GM18867 (cell line): ENCODE data around the gene AKAP12.
"Not testable (repeated sequence)": the region's sequence is repeated elsewhere in the genome, so short reads cannot be mapped to it uniquely, and the experiment has no call there.

Experiments used
- ATAC-seq: cut with Tn5 transposase; IDR thresholded peaks from one replicate; pipeline ENCODE4 v1.9.1; 2021; ENCODE audit warnings: mild to moderate bottlenecking, moderate library complexity; ENCODE audit not compliant: unreplicated experiment

Gene AKAP12

GRCh38 chr6:151375833-151376232 lies 136.1 kb downstream of the AKAP12 start:
- ATAC-seq: no peak

GRCh38 chr6:151376440-151376839 lies 136.7 kb downstream of the AKAP12 start:
- no peak for ATAC-seq

- no peak for ATAC-seq
Observed at GRCh38 chr6:151377095-151377494, 137.3 kb downstream of the AKAP12 start.

DNA sequence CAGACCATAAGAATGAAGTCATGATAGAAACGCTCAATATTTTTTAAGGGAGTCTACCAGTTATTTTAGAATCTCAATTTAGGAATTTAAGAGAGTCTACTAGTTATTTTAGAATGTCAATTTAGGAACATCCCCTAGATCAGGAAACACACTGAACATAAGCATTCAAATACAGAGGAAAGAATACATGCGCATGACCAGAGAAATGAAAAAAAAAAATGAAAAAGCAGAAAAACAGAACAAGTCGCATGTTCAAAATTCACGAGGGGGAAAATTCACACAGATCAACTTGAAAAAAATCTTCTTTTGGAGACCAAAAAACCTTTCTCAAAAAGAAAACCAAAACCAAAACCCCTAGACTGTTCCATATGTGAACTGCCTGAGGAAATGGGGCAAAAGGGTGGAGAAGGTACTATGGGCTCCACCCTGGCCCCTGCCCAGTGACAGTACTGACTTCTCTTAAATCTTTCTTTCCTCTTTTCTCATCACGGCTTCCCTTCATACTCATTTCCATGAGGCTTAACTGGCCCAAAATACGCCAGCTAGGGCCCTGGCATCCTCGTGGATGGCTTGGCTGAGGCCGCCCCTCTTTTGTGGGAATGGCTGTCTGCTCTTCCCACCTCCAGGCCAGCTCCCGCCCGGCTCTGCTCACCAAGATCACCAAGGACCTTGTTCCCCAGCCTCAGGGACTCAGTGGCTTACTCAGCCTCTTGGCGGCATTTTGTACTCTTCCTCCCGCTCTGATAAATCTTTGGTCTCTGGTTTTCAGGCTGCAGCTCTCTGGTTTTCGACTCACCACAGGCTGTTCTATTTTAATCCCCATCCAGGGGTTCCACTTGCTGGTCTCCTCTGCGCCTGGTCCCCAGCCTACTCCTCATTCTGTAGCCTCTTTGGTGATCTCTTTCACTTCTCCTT lies 140.4 kb downstream of the AKAP12 start:
- ATAC-seq: peak; percentile 67

- ATAC-seq: no peak
Observed at GRCh38 chr6:151380848-151381205, 141.1 kb downstream of the AKAP12 start.

- no peak for ATAC-seq
Observed at GRCh38 chr6:151381722-151382121, 142.0 kb downstream of the AKAP12 start.

- ATAC-seq: not testable (repeated sequence)
Observed at GRCh38 chr6:151382631-151383030, 142.9 kb downstream of the AKAP12 start.

DNA sequence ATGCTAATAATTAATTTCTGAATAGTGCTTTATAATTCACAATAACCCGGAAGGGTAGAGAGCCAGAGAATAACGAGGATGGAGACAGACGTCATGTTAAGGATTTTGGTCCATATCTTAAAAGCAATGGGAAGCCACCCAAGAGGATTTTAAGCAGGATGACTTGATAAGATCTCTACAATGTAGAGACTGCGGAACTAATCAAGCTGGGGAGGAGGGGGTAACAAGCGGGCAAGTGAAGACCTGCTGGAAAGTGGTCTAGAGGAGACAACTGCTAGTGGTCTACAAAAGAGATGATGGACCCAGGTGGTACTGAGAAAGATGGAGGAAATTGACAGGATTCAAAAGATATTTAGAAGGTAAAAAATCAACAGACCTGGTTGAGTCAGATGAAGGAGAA lies 144.4 kb downstream of the AKAP12 start:
- ATAC-seq: no peak

DNA sequence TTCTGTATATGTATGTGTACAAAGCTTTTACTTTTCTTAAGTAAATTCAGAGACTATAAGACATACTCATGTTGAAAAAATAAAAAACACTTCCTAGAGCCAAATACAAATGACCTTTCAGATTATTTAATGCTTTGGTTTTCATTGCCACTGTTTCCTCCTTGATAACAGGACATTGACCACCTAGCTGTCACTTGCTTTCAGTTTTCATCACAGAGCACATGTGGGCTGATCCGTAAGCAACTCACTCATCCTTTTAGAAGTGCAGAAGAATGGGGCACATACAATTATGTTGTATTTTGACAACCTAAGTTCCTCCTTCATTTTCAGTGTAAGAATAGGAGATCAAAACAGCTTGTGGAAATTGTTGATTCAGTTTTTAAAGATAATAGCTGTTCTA lies 145.4 kb downstream of the AKAP12 start:
- ATAC-seq: no peak

- ATAC-seq: no peak
Observed at GRCh38 chr6:151387175-151387970, 147.6 kb downstream of the AKAP12 start.

DNA sequence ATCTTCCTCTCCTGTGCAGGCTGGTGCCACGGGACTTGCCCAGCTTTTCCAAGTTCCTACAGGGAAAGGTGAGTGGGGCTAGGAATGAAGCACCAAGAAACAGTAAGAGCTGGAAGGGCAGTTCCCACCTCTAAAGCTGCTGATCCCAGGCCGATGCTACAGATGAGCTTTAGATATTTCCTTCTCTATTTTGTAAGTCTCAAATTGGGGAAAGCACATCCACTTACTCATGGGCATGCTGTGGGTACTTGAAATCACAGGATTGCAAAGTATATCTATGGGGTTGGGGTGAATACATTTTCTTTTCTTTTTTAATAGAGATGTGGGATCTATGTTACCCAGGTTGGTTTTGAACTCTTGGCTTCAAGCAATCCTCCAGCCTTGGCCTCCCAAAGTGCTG lies 148.5 kb downstream of the AKAP12 start:
- no peak for ATAC-seq

GRCh38 chr6:151388997-151389617 lies 149.3 kb downstream of the AKAP12 start:
- no peak for ATAC-seq

GRCh38 chr6:151389618-151390275 lies 150.0 kb downstream of the AKAP12 start:
- peak; percentile 71 for ATAC-seq

DNA sequence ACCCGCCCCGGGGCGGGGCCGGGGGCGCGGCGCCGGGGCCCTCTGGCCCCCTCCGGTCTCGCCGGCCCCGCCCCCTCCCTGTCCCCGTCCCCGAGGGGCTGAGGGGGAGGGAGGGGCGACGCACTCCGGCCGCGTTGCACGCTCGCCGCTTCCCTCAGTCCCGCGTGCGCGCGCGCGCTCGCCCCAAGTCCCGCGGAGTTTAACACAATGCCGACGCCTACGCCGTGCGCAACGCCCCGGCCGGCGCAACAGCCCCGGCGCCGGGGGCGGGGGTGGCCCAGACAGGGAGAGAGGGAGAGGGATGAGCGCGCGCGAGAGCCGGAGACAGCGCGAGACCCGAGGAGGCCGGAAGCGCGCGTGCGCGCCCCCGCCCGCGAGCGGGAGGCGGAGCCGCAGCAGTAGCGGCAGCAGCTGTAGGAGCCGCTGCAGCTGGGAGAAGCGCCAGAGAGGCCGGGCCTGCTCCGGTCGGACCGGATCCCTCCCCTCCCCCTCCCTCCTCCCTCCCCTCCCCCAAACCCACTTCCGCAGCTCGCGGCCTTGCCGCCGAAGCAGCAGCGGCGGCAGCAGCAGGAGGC lies 150.6 kb downstream of the AKAP12 start:
- ATAC-seq: peak; percentile 78

DNA sequence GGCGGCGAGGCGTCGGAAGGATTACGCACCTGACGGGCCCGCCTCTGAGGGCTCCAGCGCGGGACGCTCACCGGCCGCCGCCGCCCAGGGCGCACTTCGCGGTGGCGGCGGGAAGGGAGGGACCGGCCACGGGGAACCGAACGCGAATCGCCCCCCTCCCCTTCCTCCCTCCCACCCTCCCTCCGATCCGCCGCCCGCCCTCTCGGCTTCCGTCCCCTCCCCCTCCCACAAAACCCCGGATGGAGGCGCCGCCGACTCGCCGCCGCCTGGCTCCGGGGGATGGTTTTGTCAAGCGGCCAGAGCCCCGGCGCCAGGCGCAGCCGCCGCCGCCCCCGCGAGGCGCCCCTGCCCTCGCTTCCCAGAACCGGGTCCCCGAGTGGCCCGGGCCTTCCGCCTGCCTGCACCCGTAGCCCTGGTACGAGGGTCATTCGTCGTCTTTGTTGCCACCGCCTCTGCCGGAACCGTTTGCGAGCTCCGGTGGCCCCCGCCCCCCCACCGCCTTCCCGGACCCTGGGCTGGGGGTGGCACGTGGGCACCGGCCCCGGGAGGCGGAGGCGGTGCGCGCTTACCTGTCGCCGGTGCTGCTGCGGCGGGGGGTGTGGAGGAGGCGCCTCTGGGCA lies 151.2 kb downstream of the AKAP12 start:
- peak; percentile 15 for ATAC-seq

- ATAC-seq: peak; percentile 9
Observed at GRCh38 chr6:151391471-151392413, 152.0 kb downstream of the AKAP12 start, which contains the start of gene ZBTB2. TSS of gene ZBTB2 (minus strand) at chr6:151391559. CDS start at chr6:151373637, 17,922 bp downstream.

DNA sequence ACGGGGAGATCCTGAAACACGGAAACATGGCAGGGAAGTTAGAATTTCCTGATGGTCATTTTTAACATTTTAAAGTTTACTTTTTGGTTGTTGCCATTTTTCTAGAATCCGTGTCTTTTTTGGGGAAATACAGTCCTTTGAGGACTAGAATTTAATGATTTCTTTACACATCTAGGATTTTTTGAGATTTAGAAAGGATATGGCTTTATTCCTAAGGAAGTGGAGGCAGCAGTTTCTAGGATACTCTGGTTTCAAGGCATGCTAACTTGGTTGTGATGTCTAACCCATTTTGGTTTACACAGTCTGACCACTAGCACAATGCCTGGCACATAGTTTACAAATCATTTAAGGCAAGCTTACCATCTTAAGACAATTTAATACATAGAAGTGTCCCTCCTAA lies 152.7 kb downstream of the AKAP12 start:
- no peak for ATAC-seq

GRCh38 chr6:151393410-151393809 lies 153.6 kb downstream of the AKAP12 start:
- ATAC-seq: no peak

- no peak for ATAC-seq
Observed at GRCh38 chr6:151399679-151400078, 159.9 kb downstream of the AKAP12 start.
